Measurements from ENCODE around the gene GALNT18. TPM values are rescaled to one million over a fixed set of nuclear protein-coding genes. Genes with fewer than 3 reads are reported as not detected.

GALNT18 gene
- polyA plus RNA-seq, 1 donor from 2014 or later = 7.6 TPM

- Histone ChIP-seq H2AFZ (ENCODE audit: low read depth, low read length) (no peak overlapping the region), H3K27ac (ENCODE audit: low read length) (no peak overlapping the region), H3F3A (ENCODE audit: insufficient read depth, low read length, poor library complexity, severe bottlenecking) (no peaks in the 10 kb centered on the region), H3K9ac (ENCODE audit: low read length) (no peak overlapping the region), H3K9me2 (ENCODE audit: insufficient read depth, low read length) (no peaks in the 10 kb centered on the region), H4K20me1 (ENCODE audit: insufficient read depth) (no peaks in the 10 kb centered on the region), H3K4me2 (ENCODE audit: low read length) (no peak overlapping the region), H3K79me2 (replicated peaks; ENCODE audit: insufficient read depth, low read length) (no peaks in the 10 kb centered on the region), H3K36me3 (ENCODE audit: insufficient read depth, low read length) (no peaks in the 10 kb centered on the region), H3K27me3 (ENCODE audit: insufficient read depth, low read depth, low read length) (no peaks in the 10 kb centered on the region), H3K4me3 (ENCODE audit: low read length) (no peak overlapping the region), H3K9me3 (ENCODE audit: low read length) (no peaks in the 10 kb centered on the region)
- TF ChIP-seq CTCF (IDR thresholded peaks at IDR 0.05; ENCODE audit: poor library complexity, severe bottlenecking) = no peak
Measured at GRCh38 chr11:11268706-11269105, 353.1 kb downstream of the GALNT18 start.

GRCh38 chr11:11268119-11268518 is 353.7 kb downstream of the GALNT18 start:
- no peaks in the 10 kb centered on the region for H3F3A ChIP-seq (ENCODE audit: insufficient read depth, low read length, poor library complexity, severe bottlenecking)
- H4K20me1 ChIP-seq (ENCODE audit: insufficient read depth) = no peaks in the 10 kb centered on the region
- no peak overlapping the region for H2AFZ ChIP-seq (ENCODE audit: low read depth, low read length)
- no peaks in the 10 kb centered on the region for H3K9me3 ChIP-seq (ENCODE audit: low read length)
- H3K9ac ChIP-seq (ENCODE audit: low read length) = no peak overlapping the region
- H3K27me3 ChIP-seq (ENCODE audit: insufficient read depth, low read depth, low read length) = no peaks in the 10 kb centered on the region
- H3K9me2 ChIP-seq (ENCODE audit: insufficient read depth, low read length) = no peaks in the 10 kb centered on the region
- H3K36me3 ChIP-seq (ENCODE audit: insufficient read depth, low read length) = no peaks in the 10 kb centered on the region
- no peak overlapping the region for H3K4me3 ChIP-seq (ENCODE audit: low read length)
- H3K4me2 ChIP-seq (ENCODE audit: low read length) = no peak overlapping the region
- TF ChIP-seq REST (IDR thresholded peaks at IDR 0.05; ENCODE audit: borderline replicate concordance) (no peak), EP300 (conservative IDR thresholded peaks at IDR 0.05; ENCODE audit: poor library complexity, severe bottlenecking) (no peak), SMC3 (conservative IDR thresholded peaks at IDR 0.05; ENCODE audit: poor library complexity) (no peak), MXI1 (conservative IDR thresholded peaks at IDR 0.05; ENCODE audit: poor library complexity, severe bottlenecking) (no peak)
- no peak overlapping the region for H3K27ac ChIP-seq (ENCODE audit: low read length)
- no peaks in the 10 kb centered on the region for H3K79me2 ChIP-seq (replicated peaks; ENCODE audit: insufficient read depth, low read length)

- no peaks in the 10 kb centered on the region for H4K20me1 ChIP-seq (ENCODE audit: insufficient read depth)
- H3K27ac ChIP-seq (ENCODE audit: low read length) = no peak overlapping the region
- H2AFZ ChIP-seq (ENCODE audit: low read depth, low read length) = no peak overlapping the region
- no peaks in the 10 kb centered on the region for H3K27me3 ChIP-seq (ENCODE audit: insufficient read depth, low read depth, low read length)
- no peaks in the 10 kb centered on the region for H3F3A ChIP-seq (ENCODE audit: insufficient read depth, low read length, poor library complexity, severe bottlenecking)
- H3K79me2 ChIP-seq (replicated peaks; ENCODE audit: insufficient read depth, low read length) = no peaks in the 10 kb centered on the region
- TF ChIP-seq RAD21 (conservative IDR thresholded peaks at IDR 0.05) (no peak), MXI1 (conservative IDR thresholded peaks at IDR 0.05; ENCODE audit: poor library complexity, severe bottlenecking) (no peak), POLR2AphosphoS5 (IDR thresholded peaks at IDR 0.05) (no peak), SMC3 (conservative IDR thresholded peaks at IDR 0.05; ENCODE audit: poor library complexity) (no peak), REST (IDR thresholded peaks at IDR 0.05; ENCODE audit: borderline replicate concordance) (no peak), CTCF (IDR thresholded peaks at IDR 0.05; ENCODE audit: poor library complexity, severe bottlenecking) (no peak), EP300 (conservative IDR thresholded peaks at IDR 0.05; ENCODE audit: poor library complexity, severe bottlenecking) (no peak), TAF1 (IDR thresholded peaks at IDR 0.05; ENCODE audit: low read depth) (no peak), EZH2 (IDR thresholded peaks at IDR 0.05; ENCODE audit: borderline replicate concordance, insufficient read depth, low read length, poor library complexity, severe bottlenecking) (no peak)
- no peaks in the 10 kb centered on the region for H3K9me2 ChIP-seq (ENCODE audit: insufficient read depth, low read length)
- no peak overlapping the region for H3K4me2 ChIP-seq (ENCODE audit: low read length)
- no peaks in the 10 kb centered on the region for H3K9me3 ChIP-seq (ENCODE audit: low read length)
- no peak overlapping the region for H3K4me3 ChIP-seq (ENCODE audit: low read length)
- H3K9ac ChIP-seq (ENCODE audit: low read length) = no peak overlapping the region
- no peaks in the 10 kb centered on the region for H3K36me3 ChIP-seq (ENCODE audit: insufficient read depth, low read length)
Measured at GRCh38 chr11:11267312-11267711, 354.5 kb downstream of the GALNT18 start.

Measured in neural cell (in vitro differentiated cells).